Measurements from ENCODE around the gene IRS2. TPM values are rescaled to one million over a fixed set of nuclear protein-coding genes. Genes with fewer than 3 reads are reported as not detected.
"Not testable (repeated sequence)": the region's sequence is repeated elsewhere in the genome, so short reads cannot be mapped to it uniquely, and the experiment has no call there.

IRS2 gene, protein sequence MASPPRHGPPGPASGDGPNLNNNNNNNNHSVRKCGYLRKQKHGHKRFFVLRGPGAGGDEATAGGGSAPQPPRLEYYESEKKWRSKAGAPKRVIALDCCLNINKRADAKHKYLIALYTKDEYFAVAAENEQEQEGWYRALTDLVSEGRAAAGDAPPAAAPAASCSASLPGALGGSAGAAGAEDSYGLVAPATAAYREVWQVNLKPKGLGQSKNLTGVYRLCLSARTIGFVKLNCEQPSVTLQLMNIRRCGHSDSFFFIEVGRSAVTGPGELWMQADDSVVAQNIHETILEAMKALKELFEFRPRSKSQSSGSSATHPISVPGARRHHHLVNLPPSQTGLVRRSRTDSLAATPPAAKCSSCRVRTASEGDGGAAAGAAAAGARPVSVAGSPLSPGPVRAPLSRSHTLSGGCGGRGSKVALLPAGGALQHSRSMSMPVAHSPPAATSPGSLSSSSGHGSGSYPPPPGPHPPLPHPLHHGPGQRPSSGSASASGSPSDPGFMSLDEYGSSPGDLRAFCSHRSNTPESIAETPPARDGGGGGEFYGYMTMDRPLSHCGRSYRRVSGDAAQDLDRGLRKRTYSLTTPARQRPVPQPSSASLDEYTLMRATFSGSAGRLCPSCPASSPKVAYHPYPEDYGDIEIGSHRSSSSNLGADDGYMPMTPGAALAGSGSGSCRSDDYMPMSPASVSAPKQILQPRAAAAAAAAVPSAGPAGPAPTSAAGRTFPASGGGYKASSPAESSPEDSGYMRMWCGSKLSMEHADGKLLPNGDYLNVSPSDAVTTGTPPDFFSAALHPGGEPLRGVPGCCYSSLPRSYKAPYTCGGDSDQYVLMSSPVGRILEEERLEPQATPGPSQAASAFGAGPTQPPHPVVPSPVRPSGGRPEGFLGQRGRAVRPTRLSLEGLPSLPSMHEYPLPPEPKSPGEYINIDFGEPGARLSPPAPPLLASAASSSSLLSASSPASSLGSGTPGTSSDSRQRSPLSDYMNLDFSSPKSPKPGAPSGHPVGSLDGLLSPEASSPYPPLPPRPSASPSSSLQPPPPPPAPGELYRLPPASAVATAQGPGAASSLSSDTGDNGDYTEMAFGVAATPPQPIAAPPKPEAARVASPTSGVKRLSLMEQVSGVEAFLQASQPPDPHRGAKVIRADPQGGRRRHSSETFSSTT (N-terminal part only)
- 2.6 TPM for total RNA-seq

- peak within 1 kb of the TSS; percentile 65 to 85 (median 81) for H3K4me3 ChIP-seq (ENCODE audit: low read length in 3 of 3)
- H3K36me3 ChIP-seq (ENCODE audit: control insufficient read depth in 3 of 3, insufficient read depth in 3 of 3, low read length in 3 of 3), result peaks cover 2 to 22% (median 3%) of the 10 kb centered on the region in 3 donors
- peaks cover 3 to 37% (median 22%) of the 10 kb centered on the region in 3 donors for H3K4me1 ChIP-seq (ENCODE audit: control insufficient read depth in 3 of 3, insufficient read depth in 3 of 3, low read length in 3 of 3)
- H3K9ac ChIP-seq (ENCODE audit: low read depth in 1 of 3, low read length in 3 of 3), result peak within 1 kb of the TSS; percentile 33 to 88 (median 72)
- H3K27ac ChIP-seq (ENCODE audit: low read depth, low read length), result peak within 1 kb of the TSS; percentile 82
- no peaks in the 10 kb centered on the region for H3K27me3 ChIP-seq (ENCODE audit: control insufficient read depth in 3 of 3, insufficient read depth in 3 of 3, low read length in 3 of 3)
- no peaks in the 10 kb centered on the region for H3K9me3 ChIP-seq (ENCODE audit: control insufficient read depth in 3 of 3, low read length in 3 of 3)
These were observed at the start of gene IRS2 for GRCh38 chr13:109786457-109787134. Gene IRS2, minus strand, starts transcription at chr13:109786583. Its CDS starts 530 bp downstream, at chr13:109786053.

DNA sequence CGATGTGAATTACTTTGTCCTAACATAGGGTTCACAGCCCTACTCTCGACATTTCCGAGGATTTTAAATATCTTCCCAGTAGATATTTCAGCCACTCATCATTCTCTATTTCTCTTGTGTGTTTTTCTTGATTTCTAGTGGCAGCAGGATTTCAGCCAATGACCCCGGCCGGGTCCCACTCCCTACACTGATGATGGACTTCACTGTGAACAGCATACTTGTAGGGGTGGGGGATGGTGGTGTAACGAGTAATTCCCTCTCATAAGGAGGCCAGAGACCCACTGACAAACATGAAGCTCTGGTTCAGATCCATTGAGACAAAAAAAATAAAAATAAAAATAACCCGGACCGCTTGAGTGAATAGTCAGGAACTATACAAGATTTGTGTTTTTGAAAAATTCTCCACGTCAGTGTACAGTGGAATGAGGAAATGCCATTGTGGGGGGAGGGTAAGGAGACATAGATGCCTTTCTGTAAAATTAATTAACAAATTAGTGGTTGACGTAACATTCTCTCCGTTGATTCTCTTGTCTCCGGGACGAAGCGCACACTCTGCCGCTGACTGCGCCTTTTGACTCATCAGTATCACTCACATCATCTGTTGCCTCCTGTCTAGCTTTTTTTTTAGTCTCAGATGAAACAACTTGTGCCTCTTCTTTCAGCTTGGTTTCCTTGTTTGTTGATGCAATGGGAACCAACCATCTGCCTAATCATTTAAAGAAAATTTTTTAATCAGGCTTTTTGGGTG, 48.8 kb upstream of the IRS2 start:
- H3K9ac ChIP-seq (ENCODE audit: low read depth in 1 of 3, low read length in 3 of 3), result no peak overlapping the region
- no peak overlapping the region for H3K27ac ChIP-seq (ENCODE audit: low read depth, low read length)
- no peaks in the 10 kb centered on the region for H3K9me3 ChIP-seq (ENCODE audit: control insufficient read depth in 3 of 3, low read length in 3 of 3)
- H3K27me3 ChIP-seq (ENCODE audit: control insufficient read depth in 3 of 3, insufficient read depth in 3 of 3, low read length in 3 of 3), result peaks cover 0 to 5% (median 2%) of the 10 kb centered on the region in 3 donors
- peaks cover under 1 to 2% (median 1%) of the 10 kb centered on the region in 3 donors for H3K4me1 ChIP-seq (ENCODE audit: control insufficient read depth in 3 of 3, insufficient read depth in 3 of 3, low read length in 3 of 3)
- no peak overlapping the region for H3K4me3 ChIP-seq (ENCODE audit: low read length in 3 of 3)
- H3K36me3 ChIP-seq (ENCODE audit: control insufficient read depth in 3 of 3, insufficient read depth in 3 of 3, low read length in 3 of 3), result no peaks in the 10 kb centered on the region

GRCh38 chr13:109833940-109834339, 47.6 kb upstream of the IRS2 start:
- Histone ChIP-seq H3K9ac (ENCODE audit: low read depth in 1 of 3, low read length in 3 of 3) (no peak overlapping the region), H3K36me3 (ENCODE audit: control insufficient read depth in 3 of 3, insufficient read depth in 3 of 3, low read length in 3 of 3) (no peaks in the 10 kb centered on the region), H3K4me3 (ENCODE audit: low read length in 3 of 3) (no peak overlapping the region), H3K27ac (ENCODE audit: low read depth, low read length) (no peak overlapping the region), H3K9me3 (ENCODE audit: control insufficient read depth in 3 of 3, low read length in 3 of 3) (no peaks in the 10 kb centered on the region), H3K4me1 (ENCODE audit: control insufficient read depth in 3 of 3, insufficient read depth in 3 of 3, low read length in 3 of 3) (no peaks in the 10 kb centered on the region), H3K27me3 (ENCODE audit: control insufficient read depth in 3 of 3, insufficient read depth in 3 of 3, low read length in 3 of 3) (peaks cover 0 to 5% (median 2%) of the 10 kb centered on the region in 3 donors)

GRCh38 chr13:109833071-109833470, 46.7 kb upstream of the IRS2 start:
- H3K9me3 ChIP-seq (ENCODE audit: control insufficient read depth in 3 of 3, low read length in 3 of 3), result no peaks in the 10 kb centered on the region
- no peak overlapping the region for H3K27ac ChIP-seq (ENCODE audit: low read depth, low read length)
- no peak overlapping the region for H3K4me3 ChIP-seq (ENCODE audit: low read length in 3 of 3)
- H3K36me3 ChIP-seq (ENCODE audit: control insufficient read depth in 3 of 3, insufficient read depth in 3 of 3, low read length in 3 of 3), result no peaks in the 10 kb centered on the region
- H3K4me1 ChIP-seq (ENCODE audit: control insufficient read depth in 3 of 3, insufficient read depth in 3 of 3, low read length in 3 of 3), result no peaks in the 10 kb centered on the region
- peaks cover 0 to 5% (median 2%) of the 10 kb centered on the region in 3 donors for H3K27me3 ChIP-seq (ENCODE audit: control insufficient read depth in 3 of 3, insufficient read depth in 3 of 3, low read length in 3 of 3)
- H3K9ac ChIP-seq (ENCODE audit: low read depth in 1 of 3, low read length in 3 of 3), result no peak overlapping the region

DNA sequence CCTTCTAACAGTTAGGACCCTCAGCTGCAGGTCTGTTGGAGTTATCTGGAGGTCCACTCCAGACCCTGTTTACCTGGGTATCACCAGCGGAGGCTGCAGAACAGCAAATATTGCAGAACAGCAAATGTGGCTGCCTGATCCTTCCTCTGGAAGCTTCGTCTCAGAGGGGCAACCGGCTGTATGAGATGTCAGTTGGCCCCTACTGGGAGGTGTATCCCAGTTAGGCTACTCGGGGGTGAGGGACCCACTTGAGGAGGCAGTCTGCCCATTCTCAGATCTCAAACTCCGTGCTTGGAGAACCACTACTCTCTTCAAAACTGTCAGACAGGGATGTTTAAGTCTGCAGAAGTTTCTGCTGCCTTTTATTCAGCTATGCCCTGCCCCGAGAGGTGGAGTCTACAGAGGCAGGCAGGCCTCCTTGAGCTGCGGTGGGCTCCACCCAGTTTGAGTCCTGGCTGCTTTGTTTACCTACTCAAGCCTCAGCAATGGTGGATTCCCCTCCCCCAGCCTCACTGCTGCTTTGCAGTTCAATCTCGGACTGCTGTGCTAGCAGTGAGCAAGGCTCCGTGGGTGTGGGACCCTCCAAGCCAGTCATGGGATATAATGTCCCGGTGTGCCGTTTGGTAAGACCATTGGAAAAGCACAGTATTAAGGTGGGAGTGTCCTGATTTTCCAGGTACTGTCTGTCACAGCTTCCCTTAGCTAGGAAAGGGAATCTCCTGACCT, 42.4 kb upstream of the IRS2 start:
- H3K36me3 ChIP-seq (ENCODE audit: control insufficient read depth in 3 of 3, insufficient read depth in 3 of 3, low read length in 3 of 3); H3K4me1 ChIP-seq (ENCODE audit: control insufficient read depth in 3 of 3, insufficient read depth in 3 of 3, low read length in 3 of 3); H3K9ac ChIP-seq (ENCODE audit: low read depth in 1 of 3, low read length in 3 of 3); H3K4me3 ChIP-seq (ENCODE audit: low read length in 3 of 3); H3K9me3 ChIP-seq (ENCODE audit: control insufficient read depth in 3 of 3, low read length in 3 of 3); H3K27ac ChIP-seq (ENCODE audit: low read depth, low read length); H3K27me3 ChIP-seq (ENCODE audit: control insufficient read depth in 3 of 3, insufficient read depth in 3 of 3, low read length in 3 of 3): not testable (repeated sequence)

DNA sequence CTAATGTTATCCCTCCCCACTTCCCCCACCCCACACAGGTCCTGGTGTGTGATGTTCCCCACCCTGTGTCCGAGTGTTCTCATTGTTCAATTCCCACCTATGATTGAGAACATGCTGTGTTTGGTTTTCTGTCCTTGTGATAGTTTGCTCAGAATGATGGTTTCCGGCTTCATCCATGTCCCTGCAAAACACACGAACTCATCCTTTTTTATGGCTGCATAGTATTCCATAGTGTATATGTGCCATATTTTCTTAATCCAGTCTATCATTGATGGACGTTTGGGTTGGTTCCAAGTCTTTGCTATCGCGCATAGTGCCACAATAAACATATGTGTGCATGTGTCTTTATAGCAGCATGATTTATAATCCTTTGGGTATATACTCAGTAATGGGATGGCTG, 36.8 kb upstream of the IRS2 start:
- H3K27ac ChIP-seq (ENCODE audit: low read depth, low read length); H3K4me1 ChIP-seq (ENCODE audit: control insufficient read depth in 3 of 3, insufficient read depth in 3 of 3, low read length in 3 of 3); H3K9ac ChIP-seq (ENCODE audit: low read depth in 1 of 3, low read length in 3 of 3); H3K36me3 ChIP-seq (ENCODE audit: control insufficient read depth in 3 of 3, insufficient read depth in 3 of 3, low read length in 3 of 3); H3K9me3 ChIP-seq (ENCODE audit: control insufficient read depth in 3 of 3, low read length in 3 of 3); H3K4me3 ChIP-seq (ENCODE audit: low read length in 3 of 3): not testable (repeated sequence)
- peaks cover 0 to 16% (median 3%) of the 10 kb centered on the region in 3 donors for H3K27me3 ChIP-seq (ENCODE audit: control insufficient read depth in 3 of 3, insufficient read depth in 3 of 3, low read length in 3 of 3)

DNA sequence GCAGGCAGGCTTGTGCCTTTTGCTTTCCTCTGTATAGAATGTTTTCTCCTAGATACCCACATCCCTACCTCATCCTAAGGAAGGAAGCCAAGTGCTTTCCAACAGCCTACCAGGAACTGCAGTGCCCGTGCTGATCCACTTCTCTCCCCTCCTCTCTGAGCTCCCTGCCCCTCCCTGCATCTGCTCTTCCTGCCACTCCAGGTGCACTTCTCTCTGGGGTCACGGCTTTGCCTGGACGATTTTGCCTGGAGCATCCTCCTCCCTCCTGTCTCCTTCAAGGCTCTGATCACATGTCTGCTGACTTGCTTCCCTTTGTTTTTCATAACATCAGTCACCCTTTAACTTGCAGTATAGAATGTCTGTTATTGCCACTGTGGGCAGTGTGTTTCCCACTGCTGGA, 34.7 kb upstream of the IRS2 start:
- no peaks in the 10 kb centered on the region for H3K36me3 ChIP-seq (ENCODE audit: control insufficient read depth in 3 of 3, insufficient read depth in 3 of 3, low read length in 3 of 3)
- H3K27me3 ChIP-seq (ENCODE audit: control insufficient read depth in 3 of 3, insufficient read depth in 3 of 3, low read length in 3 of 3), result peaks cover 0 to 23% (median 7%) of the 10 kb centered on the region in 3 donors
- no peaks in the 10 kb centered on the region for H3K4me1 ChIP-seq (ENCODE audit: control insufficient read depth in 3 of 3, insufficient read depth in 3 of 3, low read length in 3 of 3)
- H3K9ac ChIP-seq (ENCODE audit: low read depth in 1 of 3, low read length in 3 of 3), result no peak overlapping the region
- H3K27ac ChIP-seq (ENCODE audit: low read depth, low read length), result no peak overlapping the region
- H3K9me3 ChIP-seq (ENCODE audit: control insufficient read depth in 3 of 3, low read length in 3 of 3), result no peaks in the 10 kb centered on the region
- no peak overlapping the region for H3K4me3 ChIP-seq (ENCODE audit: low read length in 3 of 3)

GRCh38 chr13:109819874-109820273, 33.5 kb upstream of the IRS2 start:
- no peaks in the 10 kb centered on the region for H3K36me3 ChIP-seq (ENCODE audit: control insufficient read depth in 3 of 3, insufficient read depth in 3 of 3, low read length in 3 of 3)
- no peaks in the 10 kb centered on the region for H3K9me3 ChIP-seq (ENCODE audit: control insufficient read depth in 3 of 3, low read length in 3 of 3)
- no peak overlapping the region for H3K9ac ChIP-seq (ENCODE audit: low read depth in 1 of 3, low read length in 3 of 3)
- no peak overlapping the region for H3K4me3 ChIP-seq (ENCODE audit: low read length in 3 of 3)
- H3K4me1 ChIP-seq (ENCODE audit: control insufficient read depth in 3 of 3, insufficient read depth in 3 of 3, low read length in 3 of 3), result no peaks in the 10 kb centered on the region
- H3K27me3 ChIP-seq (ENCODE audit: control insufficient read depth in 3 of 3, insufficient read depth in 3 of 3, low read length in 3 of 3), result peaks cover 0 to 23% (median 7%) of the 10 kb centered on the region in 3 donors
- no peak overlapping the region for H3K27ac ChIP-seq (ENCODE audit: low read depth, low read length)
